B cell (primary cell): ENCODE results near the gene LRIG3. TPM values are rescaled to one million over a fixed set of nuclear protein-coding genes. Genes with fewer than 3 reads are reported as not detected.

ENCODE experiments used
- ATAC-seq: fragments of 200-7000 bp; cut with Tn5 transposase; one replicate; pipeline ENCODE4 v1.10.0; 2021; ENCODE audit warnings: low read depth, mild to moderate bottlenecking, moderate number of reproducible peaks, moderate library complexity
- CTCF ChIA-PET: fragments of 350-600 bp; sonication (Branson Sonifier 250); formaldehyde crosslinking; loops from one replicate; lab custom pipeline; 2021; ENCODE audit warnings: antibody characterized with exemption, inconsistent platforms; lab: Charles Lee
- POLR2A ChIA-PET: fragments of 350-600 bp; sonication (Branson Sonifier 250); formaldehyde crosslinking; loops from one replicate; lab custom pipeline; 2021; ENCODE audit warnings: antibody characterized with exemption; lab: Charles Lee
- DNase-seq: peaks from one replicate; pipeline ENCODE4 v3.0.0; 2013
- H2AFZ ChIP-seq: 2 replicates; pipeline ENCODE4 v1.6.1; 2012; ENCODE audit warnings: mild to moderate bottlenecking, low read depth, low read length; ENCODE audit not compliant: insufficient read depth, poor library complexity, severe bottlenecking
- H3K27ac ChIP-seq, 2 donors: 1 replicate in 1 of 2; 2 replicates in 1 of 2; pipeline ENCODE4 v1.5.1; 2012 to 2013; ENCODE audit warnings: low read length in 2 of 2, mild to moderate bottlenecking in 2 of 2, moderate library complexity in 1 of 2
- H3K27me3 ChIP-seq, 4 experiments: fragments of 200-600 bp in 1 of 4; sonication (generic) in 1 of 4; replicated peaks in 1 of 4; 1 replicate in 2 of 4; 2 replicates in 2 of 4; pipeline versions ENCODE4 v1.6.1 to v1.7.0; 2013 to 2016; ENCODE audit warnings: low read length in 3 of 4, mild to moderate bottlenecking in 2 of 4, mixed read lengths in 1 of 4, moderate library complexity in 1 of 4; ENCODE audit not compliant: insufficient read depth in 4 of 4, control insufficient read depth in 3 of 4; ENCODE audit errors: control extremely low read depth in 1 of 4
- H3K36me3 ChIP-seq, 2 experiments: replicated peaks in 1 of 2; 1 replicate in 1 of 2; 2 replicates in 1 of 2; pipeline versions ENCODE4 v1.6.1 to v1.7.1; 2013; ENCODE audit warnings: low read length in 1 of 2; ENCODE audit not compliant: insufficient read depth in 2 of 2, control insufficient read depth in 1 of 2; ENCODE audit errors: control extremely low read depth in 1 of 2, extremely low read depth in 1 of 2
- H3K4me1 ChIP-seq, 2 donors: fragments of 200-600 bp in 1 of 2; sonication (generic) in 1 of 2; 1 replicate in 1 of 2; 2 replicates in 1 of 2; pipeline versions ENCODE4 v1.5.1 to v1.6.1; 2013 to 2017; ENCODE audit warnings: low read length in 2 of 2; ENCODE audit not compliant: control insufficient read depth in 2 of 2, insufficient read depth in 2 of 2
- H3K4me2 ChIP-seq: replicated peaks from 2 replicates; pipeline ENCODE3; 2012; ENCODE audit warnings: mild to moderate bottlenecking, low read depth, low read length; ENCODE audit not compliant: poor library complexity, severe bottlenecking
- H3K4me3 ChIP-seq, 5 experiments: fragments of 200-600 bp in 1 of 5; sonication (generic) in 1 of 5; 1 replicate in 3 of 5; 2 replicates in 2 of 5; pipeline versions ENCODE4 v1.5.1 to v1.7.0; 2011 to 2016; ENCODE audit warnings: low read length in 4 of 5, mild to moderate bottlenecking in 4 of 5, low read depth in 2 of 5, control low read depth in 1 of 5, moderate library complexity in 1 of 5; ENCODE audit not compliant: insufficient read depth in 1 of 5; ENCODE audit errors: control extremely low read depth in 1 of 5, extremely low read depth in 1 of 5
- H3K79me2 ChIP-seq: fragments of 200-600 bp; sonication (generic); one replicate; pipeline ENCODE4 v1.6.0; 2016; ENCODE audit warnings: low read length; ENCODE audit not compliant: control insufficient read depth, insufficient read depth
- H3K9ac ChIP-seq: fragments of 200-600 bp; sonication (generic); 2 replicates; pipeline ENCODE4 v1.6.1; 2017; ENCODE audit warnings: mild to moderate bottlenecking, low read length, moderate library complexity
- H3K9me3 ChIP-seq, 3 donors: one replicate each; pipeline versions ENCODE4 v1.6.1 to v1.7.1; 2013; ENCODE audit warnings: low read length in 2 of 3; ENCODE audit not compliant: control insufficient read depth in 2 of 3, insufficient read depth in 1 of 3; ENCODE audit errors: control extremely low read depth in 1 of 3
- H4K20me1 ChIP-seq: 2 replicates; pipeline ENCODE4 v1.6.0; 2012; ENCODE audit warnings: mild to moderate bottlenecking, low read length; ENCODE audit not compliant: insufficient read depth, control insufficient read depth, poor library complexity, severe bottlenecking
- H3K27ac Mint-ChIP-seq: one replicate; pipeline ENCODE4 v1.8.0; 2021; ENCODE audit warnings: mixed read lengths
- H3K27me3 Mint-ChIP-seq: one replicate; pipeline ENCODE4 v1.8.0; 2021; ENCODE audit warnings: mixed read lengths
- H3K4me1 Mint-ChIP-seq: one replicate; pipeline ENCODE4 v1.8.0; 2021; ENCODE audit warnings: mixed read lengths
- H3K4me3 Mint-ChIP-seq: one replicate; pipeline ENCODE4 v1.8.0; 2021; ENCODE audit warnings: mixed read lengths
- H3K9me3 Mint-ChIP-seq: one replicate; pipeline ENCODE4 v1.8.0; 2022; ENCODE audit warnings: mixed read lengths; ENCODE audit not compliant: insufficient read depth
- CTCF ChIP-seq: fragments of 200-600 bp; IDR thresholded peaks from one replicate; pipeline ENCODE4 v1.8.0; 2022; ENCODE audit warnings: antibody characterized with exemption, mild to moderate bottlenecking
- EZH2 ChIP-seq: IDR thresholded peaks from 2 replicates; pipeline ENCODE4 v1.6.1; 2012; ENCODE audit warnings: borderline replicate concordance, low read depth, mild to moderate bottlenecking, moderate library complexity, low read length; ENCODE audit not compliant: insufficient read depth, poor library complexity, severe bottlenecking
- WGBS: methylation state at CpG from one replicate; pipeline ENCODE4 v1.1.5; 2013; ENCODE audit warnings: missing lambda C conversion rate; ENCODE audit not compliant: insufficient coverage; 5-methylcytosine and 5-hydroxymethylcytosine counted together
- intact Hi-C: fragments of 100-400 bp; cut with micrococcal nuclease; formaldehyde crosslinking; loops from one replicate; pipeline ENCODE4 v1.10.0; 2022
- polyA plus RNA-seq: library from polyadenylated mRNA; depleted of rRNA; stranded (reverse); fragments of >200 nt; gene quantifications from 2 replicates; pipeline ENCODE4 v1.2.3, GENCODE V29; 2012
- total RNA-seq, 2 donors: library from RNA; stranded (reverse); fragments of 120-200 nt in 1 of 2; gene quantifications; 1 replicate in 1 of 2; 2 replicates in 1 of 2; pipeline versions ENCODE4 v1.2.3 to v1.2.4, GENCODE V29; 2013 to 2022

LRIG3 gene
- total and polyA plus RNA-seq, 2 donors (not counting 1 experiment from before 2014, with no cell fraction given): 0.13 TPM; not detected in 1

GRCh38 chr12:58966939-58967338 is 46.6 kb upstream of the LRIG3 start:
- Histone ChIP-seq H2AFZ (no peak overlapping the region), H3K9me3 (no peaks in the 10 kb centered on the region), H3K36me3 (no peaks in the 10 kb centered on the region), H4K20me1 (no peaks in the 10 kb centered on the region), H3K4me3 (no peak overlapping the region), H3K9ac (no peak overlapping the region), H3K27me3 (no peaks in the 10 kb centered on the region), H3K4me2 (no peak overlapping the region), H3K79me2 (no peaks in the 10 kb centered on the region), H3K4me1 (no peaks in the 10 kb centered on the region), H3K27ac (no peak overlapping the region)
- Mint-ChIP-seq H3K4me3 (no peak overlapping the region), H3K4me1 (no peaks in the 10 kb centered on the region), H3K9me3 (no peaks in the 10 kb centered on the region), H3K27me3 (no peaks in the 10 kb centered on the region), H3K27ac (no peak overlapping the region)
- intact Hi-C loops: no loop called here
- DNase-seq: no peak
- ATAC-seq: no peak
- ChIA-PET POLR2A (no interaction called here), CTCF (no interaction called here)
- WGBS: 94% methylated on average over 2 of the region's 2 CpGs
- TF ChIP-seq CTCF (no peak), EZH2 (no peak)

DNA sequence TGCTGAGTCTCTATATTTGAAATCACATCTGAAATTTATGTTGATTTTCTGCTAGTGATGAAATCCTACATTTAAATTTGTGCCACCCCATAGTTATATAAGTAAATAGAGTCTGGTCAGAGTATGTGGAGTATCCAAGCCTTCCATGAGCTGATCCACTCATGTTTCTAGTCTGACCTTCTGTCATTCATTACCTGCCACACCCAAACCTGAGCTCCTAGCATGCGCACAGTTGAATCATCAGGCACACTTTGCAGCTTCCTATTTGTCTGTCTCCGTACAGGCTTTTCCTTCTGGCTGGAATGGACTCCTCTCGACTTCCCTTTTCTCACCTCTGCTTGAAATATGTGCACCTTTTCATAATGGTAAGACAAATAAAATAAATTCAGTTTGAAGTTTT is 45.3 kb upstream of the LRIG3 start:
- no peak overlapping the region for H3K4me2 ChIP-seq
- POLR2A ChIA-PET: no interaction called here
- Mint-ChIP-seq H3K4me1 (no peaks in the 10 kb centered on the region), H3K27ac (no peak overlapping the region), H3K27me3 (no peaks in the 10 kb centered on the region), H3K9me3 (no peaks in the 10 kb centered on the region), H3K4me3 (no peak overlapping the region)
- no peak for ATAC-seq
- no peaks in the 10 kb centered on the region for H3K27me3 ChIP-seq
- H2AFZ ChIP-seq: no peak overlapping the region
- CTCF ChIA-PET: no interaction called here
- whole genome bisulfite sequencing: no CpG with 5 or more reads among the region's 3 CpGs
- no peaks in the 10 kb centered on the region for H3K4me1 ChIP-seq
- DNase-seq: no peak
- no peak overlapping the region for H3K4me3 ChIP-seq
- H4K20me1 ChIP-seq: no peaks in the 10 kb centered on the region
- TF ChIP-seq CTCF (no peak), EZH2 (no peak)
- H3K27ac ChIP-seq: no peak overlapping the region
- no peaks in the 10 kb centered on the region for H3K79me2 ChIP-seq
- H3K36me3 ChIP-seq: no peaks in the 10 kb centered on the region
- no peak overlapping the region for H3K9ac ChIP-seq
- H3K9me3 ChIP-seq: no peaks in the 10 kb centered on the region
- intact Hi-C loops: no loop called here
